Measurements from ENCODE around the gene CORO7.

CORO7 gene

DNA sequence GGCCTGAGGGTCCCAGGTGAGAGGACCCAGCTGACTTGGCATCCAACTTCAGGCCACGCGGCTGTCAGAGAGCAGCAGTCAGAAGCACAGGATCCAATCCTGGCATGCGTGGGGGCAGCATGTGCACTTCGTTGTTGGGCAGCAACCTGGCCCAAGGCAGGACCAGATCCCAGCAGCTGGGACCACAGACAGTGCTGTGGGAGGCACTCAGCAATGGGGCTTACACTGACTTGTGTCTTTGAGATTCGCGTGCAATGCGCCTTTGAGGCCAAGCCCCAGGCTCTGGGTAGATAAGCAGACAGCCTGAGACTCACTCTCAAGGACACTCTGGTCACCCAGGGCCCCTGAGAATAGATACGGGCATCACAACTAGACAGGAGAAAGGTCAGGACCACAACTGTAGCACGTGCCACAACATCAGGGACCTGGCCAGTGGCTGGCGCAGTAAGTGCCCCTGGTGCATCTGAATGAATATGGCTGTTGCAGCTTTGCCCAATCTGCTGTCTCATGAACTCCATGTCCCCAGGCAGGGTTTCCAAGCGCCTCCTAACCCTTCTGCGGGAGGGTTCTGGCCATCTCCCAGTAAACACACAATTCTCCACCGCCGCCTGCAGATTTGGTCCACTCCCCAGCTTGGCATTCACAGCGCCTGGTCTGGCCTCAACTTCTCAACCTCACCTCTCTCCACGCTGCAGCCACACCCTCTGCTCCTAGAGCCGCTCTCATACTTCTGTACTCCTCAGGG, 68.5 kb downstream of the CORO7 start:
- H3K9me3 ChIP-seq (ENCODE audit: insufficient read depth, low read length, severe bottlenecking), result no peaks in the 10 kb centered on the region
- DNase-seq (no peak), ATAC-seq (ENCODE audit: insufficient read depth, low read depth) (no peak)
- H2AFZ ChIP-seq (ENCODE audit: low read depth, low read length), result no peak overlapping the region
- peaks cover 52% of the 10 kb centered on the region for H4K20me1 ChIP-seq (ENCODE audit: insufficient read depth, low read length)
- peaks cover 34% of the 10 kb centered on the region for H3K4me1 ChIP-seq (ENCODE audit: insufficient read depth, low read length)
- no peak overlapping the region for H3K9ac ChIP-seq (ENCODE audit: low read depth, low read length)
- no peaks in the 10 kb centered on the region for H3K27me3 ChIP-seq (ENCODE audit: insufficient read depth, low read length, poor library complexity)
- peaks cover 74% of the 10 kb centered on the region for H3K79me2 ChIP-seq (ENCODE audit: insufficient read depth, low read length)
- TF ChIP-seq, protein P1, sequence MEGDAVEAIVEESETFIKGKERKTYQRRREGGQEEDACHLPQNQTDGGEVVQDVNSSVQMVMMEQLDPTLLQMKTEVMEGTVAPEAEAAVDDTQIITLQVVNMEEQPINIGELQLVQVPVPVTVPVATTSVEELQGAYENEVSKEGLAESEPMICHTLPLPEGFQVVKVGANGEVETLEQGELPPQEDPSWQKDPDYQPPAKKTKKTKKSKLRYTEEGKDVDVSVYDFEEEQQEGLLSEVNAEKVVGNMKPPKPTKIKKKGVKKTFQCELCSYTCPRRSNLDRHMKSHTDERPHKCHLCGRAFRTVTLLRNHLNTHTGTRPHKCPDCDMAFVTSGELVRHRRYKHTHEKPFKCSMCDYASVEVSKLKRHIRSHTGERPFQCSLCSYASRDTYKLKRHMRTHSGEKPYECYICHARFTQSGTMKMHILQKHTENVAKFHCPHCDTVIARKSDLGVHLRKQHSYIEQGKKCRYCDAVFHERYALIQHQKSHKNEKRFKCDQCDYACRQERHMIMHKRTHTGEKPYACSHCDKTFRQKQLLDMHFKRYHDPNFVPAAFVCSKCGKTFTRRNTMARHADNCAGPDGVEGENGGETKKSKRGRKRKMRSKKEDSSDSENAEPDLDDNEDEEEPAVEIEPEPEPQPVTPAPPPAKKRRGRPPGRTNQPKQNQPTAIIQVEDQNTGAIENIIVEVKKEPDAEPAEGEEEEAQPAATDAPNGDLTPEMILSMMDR (IDR thresholded peaks at IDR 0.05; ENCODE audit: borderline replicate concordance, extremely low read depth, low read length, poor library complexity, severe bottlenecking), result no peak
- no peak for TF ChIP-seq EZH2 (IDR thresholded peaks at IDR 0.05; ENCODE audit: borderline replicate concordance, low read depth, low read length, severe bottlenecking)
- H3K27ac ChIP-seq (ENCODE audit: low read length), result no peak overlapping the region
- H3K4me3 ChIP-seq (ENCODE audit: low read depth in 1 of 2, low read length in 2 of 2), result no peak overlapping the region
- peaks cover 35% of the 10 kb centered on the region for H3K36me3 ChIP-seq (ENCODE audit: insufficient read depth, low read length)
- no peak overlapping the region for H3K4me2 ChIP-seq (ENCODE audit: insufficient read depth, low read length)

DNA sequence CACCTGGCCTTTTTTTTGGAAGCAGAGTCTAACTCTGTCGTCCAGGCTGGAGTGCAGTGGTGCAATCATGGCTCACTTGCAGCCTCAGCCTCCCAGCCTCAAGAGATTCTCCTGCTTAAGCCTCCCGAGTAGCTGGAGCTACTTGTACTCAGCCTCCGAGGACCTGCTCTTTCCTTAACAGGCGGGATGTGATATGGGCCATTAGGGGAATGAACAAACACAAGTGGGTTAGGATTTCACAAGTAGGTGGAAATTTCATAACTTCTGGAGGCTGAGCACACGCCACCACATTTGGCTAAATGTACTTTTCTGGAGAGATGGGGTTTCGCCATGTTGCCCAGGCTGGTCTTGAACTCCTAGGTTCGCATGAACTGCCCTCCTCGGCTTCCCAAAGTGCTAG, 69.4 kb downstream of the CORO7 start:
- H3K9ac ChIP-seq (ENCODE audit: low read depth, low read length), result no peak overlapping the region
- no peaks in the 10 kb centered on the region for H3K27me3 ChIP-seq (ENCODE audit: insufficient read depth, low read length, poor library complexity)
- peaks cover 30% of the 10 kb centered on the region for H3K4me1 ChIP-seq (ENCODE audit: insufficient read depth, low read length)
- H3K79me2 ChIP-seq (ENCODE audit: insufficient read depth, low read length), result peaks cover 76% of the 10 kb centered on the region
- no peak for TF ChIP-seq EZH2 (IDR thresholded peaks at IDR 0.05; ENCODE audit: borderline replicate concordance, low read depth, low read length, severe bottlenecking)
- no peak overlapping the region for H3K4me2 ChIP-seq (ENCODE audit: insufficient read depth, low read length)
- H3K9me3 ChIP-seq (ENCODE audit: insufficient read depth, low read length, severe bottlenecking), result no peaks in the 10 kb centered on the region
- DNase-seq, result no peak
- ATAC-seq (ENCODE audit: insufficient read depth, low read depth), result no peak
- no peak overlapping the region for H3K27ac ChIP-seq (ENCODE audit: low read length)
- H2AFZ ChIP-seq (ENCODE audit: low read depth, low read length), result no peak overlapping the region
- no peak overlapping the region for H3K4me3 ChIP-seq (ENCODE audit: low read depth in 1 of 2, low read length in 2 of 2)
- peaks cover 54% of the 10 kb centered on the region for H4K20me1 ChIP-seq (ENCODE audit: insufficient read depth, low read length)
- H3K36me3 ChIP-seq (ENCODE audit: insufficient read depth, low read length), result peaks cover 37% of the 10 kb centered on the region

DNA sequence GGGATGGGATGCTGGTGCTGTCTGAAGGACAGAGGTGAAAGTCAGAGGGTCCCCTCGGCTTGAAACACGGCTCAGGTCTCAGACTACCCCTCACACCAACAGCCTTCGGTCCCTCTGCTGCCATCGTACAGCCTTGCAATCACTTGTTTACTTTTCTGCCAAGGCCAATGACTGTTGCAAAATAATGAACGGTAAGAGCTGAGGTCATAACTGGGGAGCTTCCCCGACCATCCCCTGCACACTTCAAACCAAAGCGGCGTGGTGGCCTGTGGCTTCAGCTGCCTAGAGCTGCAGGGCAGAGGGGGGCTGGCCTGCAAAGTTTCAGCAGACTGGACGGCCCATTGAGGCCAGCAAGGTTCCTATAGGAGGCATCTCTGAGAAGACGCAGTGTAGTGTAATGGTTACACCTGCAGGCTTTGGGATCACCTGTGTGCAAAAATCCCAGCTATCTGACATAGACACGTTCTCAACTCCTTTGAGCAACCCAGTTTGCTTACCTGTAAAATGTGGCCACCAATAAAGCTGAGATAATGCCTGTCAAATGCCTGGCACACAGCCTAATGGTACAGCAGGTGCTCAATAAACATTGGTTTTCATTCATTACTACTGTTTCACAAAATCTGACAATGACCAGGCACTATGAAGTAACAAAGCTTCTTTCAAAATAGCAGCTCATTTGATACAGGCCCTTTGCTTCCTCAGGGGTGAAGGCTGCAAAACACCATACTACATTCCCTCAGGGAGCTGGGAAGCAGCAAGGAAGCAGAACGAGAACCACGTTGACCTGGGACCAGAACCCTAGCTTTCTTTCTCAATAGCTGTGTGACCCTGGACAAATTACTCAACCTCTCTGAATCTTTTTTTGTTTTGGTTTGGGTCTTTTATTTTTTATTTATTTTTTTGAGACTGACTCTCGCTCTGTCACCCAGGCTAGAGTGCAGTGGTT, 70.3 kb downstream of the CORO7 start:
- Histone ChIP-seq H2AFZ (ENCODE audit: low read depth, low read length) (no peak overlapping the region), H3K27ac (ENCODE audit: low read length) (no peak overlapping the region), H3K27me3 (ENCODE audit: insufficient read depth, low read length, poor library complexity) (no peaks in the 10 kb centered on the region), H3K4me3 (ENCODE audit: low read depth in 1 of 2, low read length in 2 of 2) (no peak overlapping the region), H3K79me2 (ENCODE audit: insufficient read depth, low read length) (peaks cover 84% of the 10 kb centered on the region), H3K4me2 (ENCODE audit: insufficient read depth, low read length) (no peak overlapping the region), H4K20me1 (ENCODE audit: insufficient read depth, low read length) (peaks cover 63% of the 10 kb centered on the region), H3K4me1 (ENCODE audit: insufficient read depth, low read length) (peaks cover 22% of the 10 kb centered on the region), H3K9ac (ENCODE audit: low read depth, low read length) (no peak overlapping the region), H3K9me3 (ENCODE audit: insufficient read depth, low read length, severe bottlenecking) (no peaks in the 10 kb centered on the region), H3K36me3 (ENCODE audit: insufficient read depth, low read length) (peaks cover 40% of the 10 kb centered on the region)
- TF ChIP-seq, protein P1 (IDR thresholded peaks at IDR 0.05; ENCODE audit: borderline replicate concordance, extremely low read depth, low read length, poor library complexity, severe bottlenecking), result no peak
- ATAC-seq (ENCODE audit: insufficient read depth, low read depth) (no peak), DNase-seq (no peak)
